Measurements from ENCODE around the gene APLP2. TPM values are rescaled to one million over a fixed set of nuclear protein-coding genes. Genes with fewer than 3 reads are reported as not detected.
"Not testable (repeated sequence)": the region's sequence is repeated elsewhere in the genome, so short reads cannot be mapped to it uniquely, and the experiment has no call there.

The APLP2 gene
- polyA plus RNA-seq, 3 donors from 2014 or later, result 69.4 to 125 (median 75.8) TPM

DNA sequence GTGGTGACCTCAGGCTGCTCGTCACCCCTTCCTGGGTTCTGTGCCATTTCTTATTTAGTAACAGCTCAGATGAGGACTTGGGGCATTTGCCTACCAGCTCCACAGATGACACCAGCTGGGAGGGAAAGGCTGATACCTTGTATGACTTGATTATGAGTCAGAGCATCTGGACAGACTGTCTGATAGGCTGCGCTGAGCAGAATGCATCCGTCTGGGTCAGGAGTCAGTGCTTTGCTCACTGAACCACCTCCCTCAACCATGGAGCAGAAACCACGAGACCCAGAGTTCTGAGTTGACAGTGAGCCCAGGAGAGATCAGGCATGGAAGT, 96.7 kb downstream of the APLP2 start:
- no peak overlapping the region for H3K27ac Mint-ChIP-seq
- H3K27me3 Mint-ChIP-seq (ENCODE audit: low read depth in 3 of 3), result peaks cover 10 to 17% (median 15%) of the 10 kb centered on the region in 3 donors
- H3K9me3 Mint-ChIP-seq, result no peaks in the 10 kb centered on the region
- H3K36me3 Mint-ChIP-seq, result no peaks in the 10 kb centered on the region
- H3K4me3 Mint-ChIP-seq, result no peak overlapping the region
- no peak for DNase-seq
- H3K4me1 Mint-ChIP-seq, result no peaks in the 10 kb centered on the region

DNA sequence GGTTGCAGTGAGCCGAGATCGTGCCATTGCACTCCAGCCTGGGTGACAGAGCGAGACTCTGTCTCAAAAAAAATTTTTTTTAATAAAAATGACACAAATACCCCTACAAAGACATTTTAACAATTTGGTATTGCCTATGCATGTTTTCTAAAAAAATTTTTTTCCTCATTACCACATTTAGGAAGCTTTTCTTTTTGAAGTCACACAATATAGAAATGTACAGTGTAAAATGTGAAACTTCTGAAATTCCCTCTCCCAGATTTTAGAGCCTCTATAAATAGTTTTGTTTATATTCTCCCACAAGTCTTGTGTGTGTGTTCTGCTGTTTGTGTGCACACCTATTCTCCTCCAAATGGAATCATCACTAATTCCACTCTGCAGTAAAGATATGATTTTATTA, 97.5 kb downstream of the APLP2 start:
- Mint-ChIP-seq H3K36me3 (no peaks in the 10 kb centered on the region), H3K27me3 (ENCODE audit: low read depth in 3 of 3) (peaks cover 8 to 15% (median 14%) of the 10 kb centered on the region in 3 donors), H3K27ac (no peak overlapping the region), H3K9me3 (no peaks in the 10 kb centered on the region), H3K4me3 (no peak overlapping the region), H3K4me1 (no peaks in the 10 kb centered on the region)
- DNase-seq, result no peak

DNA sequence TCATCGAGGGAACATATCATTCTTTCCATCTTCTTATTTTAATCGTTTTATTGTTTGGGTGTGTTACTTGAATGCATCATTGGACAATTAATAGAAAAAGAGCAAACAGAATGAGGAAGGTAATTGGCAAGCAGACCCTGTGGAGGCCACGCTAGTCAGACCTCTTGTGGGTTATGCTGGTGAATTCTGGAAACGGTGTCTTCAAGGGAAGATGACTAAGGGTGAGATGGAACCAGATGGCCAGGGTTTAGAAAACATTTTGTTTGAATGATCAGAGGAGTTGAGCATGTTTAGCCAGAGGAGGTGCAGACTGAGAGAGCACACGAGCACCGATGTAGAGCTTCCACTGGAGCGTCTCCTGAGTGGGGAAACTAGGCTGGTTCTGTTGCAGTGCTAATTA, 98.4 kb downstream of the APLP2 start:
- H3K27ac Mint-ChIP-seq, result no peak overlapping the region
- no peaks in the 10 kb centered on the region for H3K36me3 Mint-ChIP-seq
- H3K9me3 Mint-ChIP-seq, result no peaks in the 10 kb centered on the region
- no peak overlapping the region for H3K4me3 Mint-ChIP-seq
- DNase-seq, result no peak
- no peaks in the 10 kb centered on the region for H3K4me1 Mint-ChIP-seq
- H3K27me3 Mint-ChIP-seq (ENCODE audit: low read depth in 3 of 3), result peaks cover 8 to 15% (median 11%) of the 10 kb centered on the region in 3 donors

DNA sequence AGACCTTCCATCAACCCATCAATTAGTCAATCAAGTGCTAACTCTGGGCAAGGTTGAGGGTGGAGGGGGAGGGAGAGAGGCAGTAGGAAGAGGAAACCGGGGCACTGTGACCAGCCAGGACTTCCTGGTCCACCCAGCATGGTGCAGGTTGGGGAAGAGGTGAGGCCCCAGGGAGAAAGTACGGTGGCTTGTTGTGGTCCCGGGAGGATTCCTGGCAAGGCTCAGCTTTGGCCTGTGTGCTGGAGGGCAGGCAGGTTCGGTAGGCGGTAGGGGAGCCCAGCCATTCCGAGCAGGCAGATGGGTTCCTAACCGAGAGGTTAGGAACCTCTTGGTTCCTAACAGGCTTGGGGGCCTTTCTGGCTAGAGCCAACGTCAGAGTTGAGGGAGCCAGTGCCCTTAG, 100.7 kb downstream of the APLP2 start:
- H3K4me3 Mint-ChIP-seq, result no peak overlapping the region
- no peaks in the 10 kb centered on the region for H3K36me3 Mint-ChIP-seq
- no peaks in the 10 kb centered on the region for H3K9me3 Mint-ChIP-seq
- H3K27ac Mint-ChIP-seq, result no peak overlapping the region
- no peak for DNase-seq
- peaks cover 4 to 12% (median 5%) of the 10 kb centered on the region in 3 donors for H3K27me3 Mint-ChIP-seq (ENCODE audit: low read depth in 3 of 3)
- H3K4me1 Mint-ChIP-seq, result no peaks in the 10 kb centered on the region

DNA sequence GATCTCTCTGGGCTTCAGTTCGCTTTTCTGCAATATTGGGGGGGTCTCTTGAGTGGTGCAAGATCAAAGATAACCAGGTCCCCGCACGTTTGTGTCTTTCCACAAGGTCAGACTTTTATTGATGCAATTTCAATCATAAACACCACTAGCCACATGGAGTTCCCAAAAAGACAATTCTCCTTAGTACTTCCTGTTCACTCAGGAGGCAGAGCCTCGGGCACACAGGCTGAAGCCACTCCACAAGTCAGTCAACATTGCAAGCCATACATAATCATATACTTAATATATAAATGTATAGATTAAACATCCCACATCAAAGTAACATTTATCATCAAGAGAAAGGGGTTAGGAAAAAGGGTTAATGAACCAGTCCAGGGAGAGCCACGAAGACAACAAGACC, 101.8 kb downstream of the APLP2 start:
- H3K4me3 Mint-ChIP-seq, result no peak overlapping the region
- DNase-seq, result no peak

DNA sequence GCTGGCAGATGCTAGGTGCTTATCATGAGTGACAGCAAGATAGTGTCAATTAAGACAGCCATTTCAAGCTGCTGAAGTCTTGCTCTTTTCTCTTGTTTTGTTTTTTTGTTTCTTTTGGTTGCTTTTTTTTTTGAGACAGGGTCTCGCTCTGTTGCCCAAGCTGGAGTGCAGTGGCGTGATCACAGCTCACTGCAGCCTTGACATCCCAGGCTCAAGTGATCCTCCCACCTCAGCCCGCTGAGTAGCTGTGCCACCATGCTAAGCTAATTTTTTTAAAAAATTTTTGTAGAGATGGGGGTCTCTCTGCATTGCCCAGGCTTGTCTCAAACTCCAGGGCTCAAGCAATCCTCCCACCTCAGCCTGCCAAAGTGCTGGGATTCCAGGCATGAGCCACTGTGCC, 102.3 kb downstream of the APLP2 start:
- H3K27me3 Mint-ChIP-seq (ENCODE audit: low read depth in 3 of 3); H3K9me3 Mint-ChIP-seq; H3K4me3 Mint-ChIP-seq; DNase-seq; H3K27ac Mint-ChIP-seq; H3K36me3 Mint-ChIP-seq; H3K4me1 Mint-ChIP-seq: not testable (repeated sequence)

More for the DNA sequence above, 101.8 kb downstream of the APLP2 start:
- Mint-ChIP-seq H3K27me3 (ENCODE audit: low read depth in 3 of 3) (peaks cover 3 to 5% (median 5%) of the 10 kb centered on the region in 3 donors), H3K27ac (no peak overlapping the region), H3K9me3 (no peaks in the 10 kb centered on the region), H3K4me1 (no peaks in the 10 kb centered on the region), H3K36me3 (no peaks in the 10 kb centered on the region)

DNA sequence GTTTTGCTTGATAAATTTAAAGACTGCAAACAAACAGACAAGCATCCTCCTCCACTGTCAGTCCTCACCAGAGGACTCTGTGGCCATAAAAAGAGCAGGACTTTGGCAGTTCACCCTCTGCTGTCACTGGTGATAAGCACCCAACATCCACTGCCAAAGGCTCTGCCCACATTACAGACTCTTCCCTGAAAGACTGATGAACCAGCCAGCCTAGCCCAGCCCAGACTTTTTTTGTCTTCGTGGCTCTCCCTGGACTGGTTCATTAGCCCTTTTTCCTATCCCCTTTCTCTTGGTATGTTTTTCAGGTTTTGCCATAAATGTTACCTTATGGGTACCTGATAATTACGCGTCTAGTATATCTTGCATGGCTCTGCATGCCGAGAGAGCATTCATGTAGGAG, 104.9 kb downstream of the APLP2 start:
- H3K9me3 Mint-ChIP-seq, result no peaks in the 10 kb centered on the region
- DNase-seq, result no peak
- no peak overlapping the region for H3K27ac Mint-ChIP-seq
- H3K27me3 Mint-ChIP-seq (ENCODE audit: low read depth in 3 of 3), result peaks cover 0 to 7% (median 0%) of the 10 kb centered on the region in 3 donors
- H3K4me1 Mint-ChIP-seq, result no peaks in the 10 kb centered on the region
- H3K36me3 Mint-ChIP-seq, result no peaks in the 10 kb centered on the region
- H3K4me3 Mint-ChIP-seq, result no peak overlapping the region

DNA sequence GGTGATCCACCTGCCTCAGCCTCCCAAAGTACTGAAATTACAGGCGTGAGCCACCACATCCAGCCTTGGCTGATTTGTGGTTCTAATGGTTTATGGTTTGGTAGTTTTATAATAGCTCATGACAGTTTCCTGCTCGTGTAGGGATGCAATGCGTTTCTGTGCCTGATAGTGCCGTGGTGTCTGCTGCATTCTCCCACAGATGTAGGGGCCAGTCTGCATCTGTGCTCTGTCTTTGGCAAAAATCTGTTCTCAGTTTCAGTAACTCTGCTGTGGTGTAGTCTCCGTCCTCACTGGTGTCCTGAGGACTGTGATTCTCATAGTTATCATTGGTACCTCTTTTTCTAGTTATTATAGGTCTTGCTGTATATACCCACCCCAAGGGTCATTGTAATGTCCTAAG, 106.2 kb downstream of the APLP2 start:
- H3K27ac Mint-ChIP-seq, result no peak overlapping the region
- H3K36me3 Mint-ChIP-seq, result no peaks in the 10 kb centered on the region
- peaks cover 0 to 8% (median 0%) of the 10 kb centered on the region in 3 donors for H3K27me3 Mint-ChIP-seq (ENCODE audit: low read depth in 3 of 3)
- no peaks in the 10 kb centered on the region for H3K4me1 Mint-ChIP-seq
- H3K4me3 Mint-ChIP-seq, result no peak overlapping the region
- no peaks in the 10 kb centered on the region for H3K9me3 Mint-ChIP-seq
- DNase-seq, result no peak

DNA sequence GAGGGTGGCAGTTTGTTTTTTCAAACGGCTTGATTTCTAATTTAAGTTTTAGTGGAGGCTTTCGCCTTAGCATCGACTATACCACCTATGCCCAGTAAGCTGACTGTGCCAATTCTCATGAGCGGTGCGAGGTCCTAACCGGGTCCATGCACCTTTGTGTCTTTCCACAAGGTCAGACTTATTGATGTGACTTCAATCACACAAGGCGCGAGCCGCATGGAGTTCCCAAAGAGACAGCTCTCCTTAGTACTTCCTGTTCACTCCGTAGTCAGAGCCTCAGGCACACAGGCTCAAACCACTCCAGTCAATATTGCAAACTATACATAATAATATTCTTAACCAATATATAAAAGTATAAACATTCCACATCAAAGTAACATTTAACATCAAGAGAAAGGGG, 108.1 kb downstream of the APLP2 start:
- H3K9me3 Mint-ChIP-seq, result no peaks in the 10 kb centered on the region
- no peak overlapping the region for H3K4me3 Mint-ChIP-seq
- no peaks in the 10 kb centered on the region for H3K36me3 Mint-ChIP-seq
- H3K27ac Mint-ChIP-seq, result no peak overlapping the region
- DNase-seq, result no peak
- H3K4me1 Mint-ChIP-seq, result no peaks in the 10 kb centered on the region
- H3K27me3 Mint-ChIP-seq (ENCODE audit: low read depth in 3 of 3), result peaks cover 0 to 8% (median 3%) of the 10 kb centered on the region in 3 donors

DNA sequence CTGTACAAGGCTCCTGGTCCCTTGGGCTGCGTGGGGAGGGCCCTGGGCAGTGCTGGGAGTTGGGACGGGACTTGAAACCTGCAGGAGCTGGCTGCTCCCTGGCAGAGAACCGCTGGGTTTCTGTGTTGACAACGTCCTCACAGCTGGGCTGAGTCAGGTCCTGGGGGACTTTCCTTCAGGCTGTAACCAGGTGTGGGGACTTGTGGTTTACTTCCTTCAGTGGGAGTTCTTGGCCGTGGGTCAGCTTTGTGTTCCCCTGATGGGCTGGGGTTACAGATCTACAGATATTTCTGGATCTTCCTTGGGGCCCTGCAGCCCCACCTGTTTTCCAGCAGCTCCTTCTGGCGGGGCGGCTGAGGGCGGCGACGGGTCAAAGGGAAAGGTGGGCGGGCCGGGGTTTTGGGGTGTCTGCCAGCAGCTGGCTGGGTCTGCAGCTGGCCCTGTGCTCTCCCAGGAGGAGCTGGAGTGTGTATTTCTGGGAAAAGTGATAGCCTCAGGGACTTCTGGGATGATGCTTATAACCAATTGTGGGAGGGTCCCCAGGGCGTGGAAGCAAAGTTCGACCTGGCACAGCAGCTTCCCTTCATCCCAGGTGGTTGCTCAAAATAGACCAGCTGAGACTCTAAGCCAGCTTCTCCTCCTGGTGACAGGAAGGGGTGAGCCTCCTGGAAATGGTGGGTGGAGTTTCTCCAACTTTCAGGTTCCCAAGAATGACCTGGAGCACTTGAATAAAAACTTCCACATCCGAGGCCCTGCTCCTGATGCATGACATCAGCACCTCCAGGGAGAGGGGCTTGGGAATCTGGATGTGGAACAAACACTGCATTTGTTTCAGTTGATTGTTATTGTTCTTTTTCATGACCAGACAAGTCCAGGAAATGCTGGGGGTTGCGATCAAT, 109.0 kb downstream of the APLP2 start:
- Mint-ChIP-seq H3K9me3 (no peaks in the 10 kb centered on the region), H3K27me3 (ENCODE audit: low read depth in 3 of 3) (peaks cover 0 to 8% (median 3%) of the 10 kb centered on the region in 3 donors), H3K4me3 (no peak overlapping the region), H3K36me3 (no peaks in the 10 kb centered on the region), H3K27ac (no peak overlapping the region), H3K4me1 (no peaks in the 10 kb centered on the region)
- no peak for DNase-seq

DNA sequence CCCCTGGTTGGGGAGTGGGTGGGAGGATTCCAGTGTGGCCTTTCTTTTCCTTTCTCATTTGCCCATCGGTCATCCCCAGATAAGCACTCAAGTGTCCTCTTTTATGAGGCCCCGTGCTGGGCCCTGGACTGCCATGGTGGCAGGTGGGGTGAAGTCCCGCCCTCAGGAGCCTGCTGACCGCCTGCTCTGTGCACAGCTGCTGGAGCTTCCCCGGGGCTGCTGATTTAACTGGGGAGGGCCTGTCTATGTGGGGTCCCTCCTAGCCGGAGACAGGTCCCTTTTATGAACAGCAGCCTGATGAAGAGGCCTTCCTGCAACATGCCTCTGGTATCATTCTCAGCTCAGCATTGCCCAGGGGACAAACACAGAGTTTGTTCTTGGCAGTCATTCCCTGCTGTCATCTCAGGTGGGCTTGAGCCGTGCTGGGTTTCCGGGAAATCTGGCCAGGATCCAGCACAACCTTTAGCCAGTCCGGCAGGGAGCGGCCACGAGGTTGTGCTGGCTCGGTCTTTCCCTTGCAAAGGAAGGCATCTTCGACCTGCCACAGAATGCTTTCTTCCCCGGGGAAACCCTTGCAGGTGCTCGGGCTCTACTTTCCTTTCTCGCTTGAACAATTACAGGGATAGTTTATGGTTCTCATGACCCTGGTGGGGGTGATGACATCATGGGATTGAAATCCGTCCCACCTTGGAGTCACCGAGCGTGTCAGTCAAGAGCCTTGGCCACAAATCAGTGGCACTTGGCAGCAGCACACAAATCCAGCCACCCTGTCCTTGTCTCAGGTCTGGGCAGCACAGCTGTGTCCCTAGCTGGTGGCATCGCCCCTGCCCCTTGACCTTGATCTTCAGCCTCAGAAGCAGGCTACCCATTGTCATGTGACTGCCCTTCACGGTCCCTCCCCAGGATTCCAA, 110.0 kb downstream of the APLP2 start:
- DNase-seq, result no peak
- Mint-ChIP-seq H3K9me3 (no peaks in the 10 kb centered on the region), H3K27ac (no peak overlapping the region), H3K4me1 (no peaks in the 10 kb centered on the region), H3K4me3 (no peak overlapping the region), H3K27me3 (ENCODE audit: low read depth in 3 of 3) (peaks cover 0 to 9% (median 3%) of the 10 kb centered on the region in 3 donors), H3K36me3 (no peaks in the 10 kb centered on the region)

DNA sequence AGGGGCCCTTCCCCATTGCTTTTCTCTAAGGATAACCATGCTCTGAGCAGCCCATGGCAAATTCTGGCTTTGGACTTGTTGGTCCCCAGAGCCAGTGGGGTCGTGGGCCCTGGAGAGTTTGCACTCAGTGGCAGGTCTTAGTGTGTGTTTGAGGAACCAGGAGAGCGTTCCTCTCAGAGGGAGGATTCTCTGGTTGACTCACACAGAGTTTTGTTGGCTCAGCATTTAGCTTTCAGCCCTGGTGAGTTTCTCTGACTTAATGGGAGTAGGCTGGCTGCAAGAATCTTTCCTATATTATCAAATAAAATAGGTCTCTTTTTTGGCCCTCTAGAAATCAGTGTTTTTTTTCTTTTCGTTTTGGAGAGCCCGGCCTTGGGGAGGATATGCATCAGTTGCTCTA, 110.8 kb downstream of the APLP2 start:
- Mint-ChIP-seq H3K9me3 (no peaks in the 10 kb centered on the region), H3K27me3 (ENCODE audit: low read depth in 3 of 3) (peaks cover 0 to 8% (median 5%) of the 10 kb centered on the region in 3 donors), H3K4me1 (no peaks in the 10 kb centered on the region), H3K4me3 (no peak overlapping the region), H3K36me3 (no peaks in the 10 kb centered on the region), H3K27ac (no peak overlapping the region)
- no peak for DNase-seq

DNA sequence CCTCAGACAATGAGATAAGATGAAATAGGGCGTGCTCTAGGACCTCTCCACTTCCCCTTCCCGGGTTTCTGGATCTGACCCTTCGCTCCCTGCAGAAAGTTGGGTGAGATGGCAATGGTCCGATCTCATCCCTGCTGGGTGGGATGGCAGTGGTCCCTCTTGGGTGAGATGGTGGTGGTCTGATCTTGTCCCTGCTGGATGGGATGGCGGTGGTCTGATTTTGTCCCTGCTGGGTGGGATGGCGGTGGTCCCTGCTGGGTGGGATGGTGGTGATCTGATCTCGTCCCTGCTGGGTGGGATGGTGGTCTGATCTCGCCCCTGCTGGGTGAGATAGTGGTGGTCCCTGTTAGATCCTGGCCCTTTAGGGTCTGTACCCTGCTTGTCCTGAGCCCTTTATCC, 111.2 kb downstream of the APLP2 start:
- no peak for DNase-seq
- Mint-ChIP-seq H3K27me3 (ENCODE audit: low read depth in 3 of 3) (peaks cover 0 to 8% (median 5%) of the 10 kb centered on the region in 3 donors), H3K36me3 (no peaks in the 10 kb centered on the region), H3K4me1 (no peaks in the 10 kb centered on the region), H3K27ac (no peak overlapping the region), H3K4me3 (no peak overlapping the region), H3K9me3 (no peaks in the 10 kb centered on the region)

Measured in immature natural killer cell (primary cell).